Cardiac septum (tissue), 1 donor: ENCODE results near the gene DCTD. TPM values are rescaled to one million over a fixed set of nuclear protein-coding genes. Genes with fewer than 3 reads are reported as not detected.
A peak's percentile ranks its signal among the peaks of the same experiment; 100 is the strongest.

ENCODE experiments used
- DNase-seq: peaks from one replicate; pipeline ENCODE4 v3.0.0-alpha.2; 2020; ENCODE audit warnings: low spot score
- intact Hi-C: fragments of 100-400 bp; cut with DNase I; formaldehyde crosslinking; loops from one replicate; pipeline ENCODE4 v1.14.0; 2022
- long read RNA-seq: library from polyadenylated mRNA; unstranded; transcript quantifications from one replicate; pipeline ENCODE4 v2.0.0, GENCODE V29; 2021
- total RNA-seq: library from RNA; stranded (reverse); fragmentation: NEBNext Ultra II Directional; extraction: Animal tissue kit (Norgen Biotek cat#: 25700); gene quantifications from one replicate; pipeline ENCODE4 v1.2.1, GENCODE V29; 2021
- donor health status: DM: no; HTN: no; CAD: no.

Gene DCTD
- total RNA-seq, result 49.6 TPM
- long read RNA-seq, transcript DCTD-213 (7 exons, 794 nt), result minor isoform, 5 of 43 reads
- long read RNA-seq, transcript DCTD-202 (6 exons, 1,972 nt), result minor isoform, 6 of 43 reads
- long read RNA-seq, transcript DCTD-201 (6 exons, 1,931 nt), result major isoform, 21 of 43 reads
- long read RNA-seq, partial matches to known transcripts, result 3 of 43 reads
- long read RNA-seq, other reads (novel, unspliced or antisense), result 7 of 43 reads

DNA sequence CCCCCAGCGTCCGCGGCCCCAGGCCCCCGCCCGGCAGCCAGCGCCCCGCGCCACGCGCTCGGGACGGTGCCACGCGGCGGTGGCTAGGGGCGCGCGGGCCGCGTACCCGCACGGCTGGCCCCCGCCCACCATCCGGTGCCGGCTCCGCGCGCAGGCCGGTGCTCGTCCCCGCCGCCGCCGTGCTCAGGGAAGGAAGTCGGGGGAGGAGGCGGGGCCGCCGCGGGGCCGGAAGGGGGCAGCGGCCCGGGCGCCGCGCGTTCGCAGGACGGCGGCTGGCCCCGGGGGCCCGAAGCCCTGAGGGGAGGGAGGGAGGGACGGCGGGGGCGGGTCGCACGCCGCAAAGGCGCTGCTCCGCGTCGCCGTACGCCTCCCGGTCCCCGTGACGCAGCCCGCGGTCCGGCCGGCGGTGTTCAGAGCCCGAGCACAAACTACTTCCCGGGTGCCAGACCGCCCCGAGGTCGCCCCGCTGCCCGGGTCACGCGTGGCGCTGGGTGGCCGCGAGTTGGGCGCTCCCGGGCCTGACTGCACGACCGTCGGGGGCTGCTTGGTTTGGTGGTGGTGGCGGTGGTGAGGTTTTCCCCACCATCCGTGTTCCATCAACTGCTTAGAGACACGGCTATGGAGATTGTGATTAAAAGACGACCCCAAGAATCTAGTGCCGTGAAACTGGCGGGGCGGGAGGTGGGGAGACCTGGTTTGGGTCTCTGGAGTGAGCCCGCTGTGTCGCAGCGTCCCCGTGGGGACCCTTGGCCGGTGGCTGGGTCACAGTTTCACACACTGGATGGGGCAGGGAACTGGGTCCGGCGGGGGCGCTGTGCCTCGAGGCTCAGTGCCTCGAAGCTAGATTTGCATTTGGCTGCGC lies at the start of gene DCTD:
Gene DCTD (minus strand): TSS at position 205 of the 862 bp plus-strand sequence. CDS start 1,818 bp downstream, outside the sequence.
- intact Hi-C loops, result no loop called here
- peak; percentile 86 for DNase-seq

DNA sequence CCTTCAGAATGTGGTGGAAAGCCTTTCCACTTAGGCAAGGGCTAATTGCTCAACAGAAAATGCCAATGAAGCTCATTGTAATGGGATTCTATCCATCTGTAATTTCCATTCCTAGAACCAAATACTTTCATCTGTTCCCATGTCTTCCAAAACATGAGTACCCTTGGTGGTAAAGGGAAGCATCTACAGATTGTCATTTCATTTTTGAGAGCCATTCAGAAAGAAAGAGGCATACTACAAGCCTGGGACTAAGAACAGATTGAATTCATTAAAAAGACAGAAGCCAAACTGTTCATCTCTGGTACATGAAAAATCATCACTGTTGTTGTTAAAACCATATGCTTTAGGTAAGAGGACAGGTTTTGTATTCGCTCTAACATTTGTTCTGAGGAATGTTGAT lies 43.6 kb upstream of the DCTD start:
- DNase-seq, result no peak
- intact Hi-C loops, result no loop called here

DNA sequence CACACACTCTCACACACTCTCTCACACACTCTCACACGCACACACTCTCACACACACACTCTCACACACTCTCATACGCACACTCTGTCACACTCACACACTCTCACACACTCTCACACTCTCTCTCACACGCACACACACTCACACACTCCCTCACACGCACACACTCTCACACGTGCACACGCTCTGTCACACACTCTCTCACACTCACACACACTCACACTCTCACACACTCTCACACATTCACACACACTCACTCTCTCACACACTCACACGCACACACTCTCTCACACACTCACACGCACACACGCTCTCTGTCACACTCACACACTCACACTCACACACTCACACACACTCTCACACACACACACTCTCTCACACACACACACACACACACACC lies 43.0 kb upstream of the DCTD start:
- DNase-seq, result no peak
- intact Hi-C loops, result no loop called here

DNA sequence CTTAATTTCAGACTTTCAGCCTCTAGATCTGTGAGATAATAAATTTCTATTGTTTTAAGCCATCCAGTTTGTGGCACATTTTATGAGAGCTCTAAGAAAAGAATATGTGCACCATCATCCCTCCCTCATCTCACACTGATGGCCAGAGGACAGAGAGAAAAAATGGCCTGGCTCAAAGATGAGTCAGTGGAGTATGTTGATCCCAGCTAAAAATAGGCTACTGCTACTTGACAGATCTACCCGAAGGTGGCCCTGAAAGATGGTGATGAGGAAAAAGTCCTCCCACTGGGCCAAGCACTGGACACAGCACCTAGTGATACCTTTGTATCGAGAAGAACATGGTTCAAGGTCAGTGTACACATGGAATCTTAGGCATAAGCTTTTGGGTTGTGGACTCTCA lies 38.2 kb upstream of the DCTD start:
- intact Hi-C loops, result no loop called here
- no peak for DNase-seq

DNA sequence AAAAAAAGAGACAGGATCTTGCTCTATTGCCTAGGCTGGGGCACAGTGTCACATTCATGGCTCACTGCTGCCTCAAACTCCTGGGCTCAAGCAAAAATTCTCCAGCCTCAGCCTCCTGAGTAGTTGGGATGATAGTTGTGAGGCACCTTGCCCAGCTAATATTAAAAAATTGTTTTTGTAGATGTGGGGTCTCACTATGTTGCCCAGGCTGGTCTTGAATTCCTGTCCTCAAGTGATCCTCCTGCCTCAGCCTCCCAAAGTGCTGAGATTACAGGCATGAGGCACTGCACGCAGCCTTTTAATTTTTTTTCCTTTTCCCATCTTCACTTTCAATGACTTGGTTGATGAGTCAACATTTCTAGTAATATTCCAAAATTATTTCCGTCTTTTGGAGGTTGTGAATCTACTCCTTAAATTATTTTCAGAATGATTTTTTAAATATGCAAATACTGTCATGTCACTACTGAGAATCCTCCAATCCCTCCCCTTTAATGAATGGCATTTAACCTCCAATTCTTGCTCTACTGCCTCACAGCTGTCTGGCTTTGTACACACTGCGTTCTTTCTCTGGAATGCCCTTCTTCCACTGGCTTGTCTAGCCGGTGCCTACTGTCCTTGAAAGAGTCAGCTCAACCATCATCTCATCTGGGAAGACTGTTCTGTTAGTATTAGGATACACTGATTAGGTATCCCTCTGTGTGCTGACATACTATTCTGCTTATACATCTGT lies 27.5 kb upstream of the DCTD start:
- intact Hi-C loops, result no loop called here
- no peak for DNase-seq

DNA sequence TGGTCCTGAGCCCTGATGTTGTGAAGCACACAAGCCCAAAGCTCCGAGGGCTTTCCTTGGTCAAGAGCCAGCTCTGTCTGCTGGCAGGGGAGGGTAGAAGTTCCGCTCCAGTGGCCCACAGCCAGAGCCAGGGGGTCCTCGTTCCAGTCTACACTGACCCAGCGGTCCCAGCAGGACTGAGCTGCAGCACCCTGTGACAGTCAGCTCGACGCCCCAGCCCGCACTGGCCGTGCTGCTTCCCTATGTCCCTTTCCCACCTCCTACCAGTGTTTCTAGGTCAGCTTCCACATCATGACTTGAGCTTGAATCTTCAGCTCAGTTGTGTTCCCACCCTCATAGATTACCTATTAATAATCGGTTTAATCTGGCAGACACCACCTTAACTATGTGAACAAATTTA lies 22.5 kb upstream of the DCTD start:
- intact Hi-C loops, result loop anchor here (2.0 to 5.0 kb wide), 2 partner anchors 323 to 468 kb away; no protein-coding TSS in a partner anchor
- no peak for DNase-seq

DNA sequence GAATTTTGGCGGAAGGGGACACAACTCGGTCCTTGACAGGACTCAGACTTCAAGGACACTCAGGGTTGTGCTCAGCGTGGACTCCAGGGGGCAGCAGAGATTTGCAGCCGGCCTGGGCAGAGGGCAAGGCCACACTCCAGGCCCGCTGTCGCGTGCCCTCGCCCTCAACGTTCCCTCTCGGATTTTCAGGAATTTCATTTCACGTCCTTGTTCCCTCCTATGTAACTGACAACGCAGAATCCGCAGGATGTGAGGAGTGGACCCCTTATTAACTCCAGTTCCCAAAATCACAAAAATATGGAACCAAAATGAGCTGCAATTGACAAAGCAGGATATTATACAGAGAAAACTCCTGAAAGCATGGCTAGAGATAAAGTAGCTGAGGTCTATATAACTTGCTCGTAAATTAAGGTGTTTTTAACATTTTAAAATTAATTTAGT lies 21.0 kb upstream of the DCTD start:
- DNase-seq, result peak; percentile 82
- intact Hi-C loops, result loop anchor here (2.0 to 5.0 kb wide), 2 partner anchors 325 to 469 kb away; no protein-coding TSS in a partner anchor

DNA sequence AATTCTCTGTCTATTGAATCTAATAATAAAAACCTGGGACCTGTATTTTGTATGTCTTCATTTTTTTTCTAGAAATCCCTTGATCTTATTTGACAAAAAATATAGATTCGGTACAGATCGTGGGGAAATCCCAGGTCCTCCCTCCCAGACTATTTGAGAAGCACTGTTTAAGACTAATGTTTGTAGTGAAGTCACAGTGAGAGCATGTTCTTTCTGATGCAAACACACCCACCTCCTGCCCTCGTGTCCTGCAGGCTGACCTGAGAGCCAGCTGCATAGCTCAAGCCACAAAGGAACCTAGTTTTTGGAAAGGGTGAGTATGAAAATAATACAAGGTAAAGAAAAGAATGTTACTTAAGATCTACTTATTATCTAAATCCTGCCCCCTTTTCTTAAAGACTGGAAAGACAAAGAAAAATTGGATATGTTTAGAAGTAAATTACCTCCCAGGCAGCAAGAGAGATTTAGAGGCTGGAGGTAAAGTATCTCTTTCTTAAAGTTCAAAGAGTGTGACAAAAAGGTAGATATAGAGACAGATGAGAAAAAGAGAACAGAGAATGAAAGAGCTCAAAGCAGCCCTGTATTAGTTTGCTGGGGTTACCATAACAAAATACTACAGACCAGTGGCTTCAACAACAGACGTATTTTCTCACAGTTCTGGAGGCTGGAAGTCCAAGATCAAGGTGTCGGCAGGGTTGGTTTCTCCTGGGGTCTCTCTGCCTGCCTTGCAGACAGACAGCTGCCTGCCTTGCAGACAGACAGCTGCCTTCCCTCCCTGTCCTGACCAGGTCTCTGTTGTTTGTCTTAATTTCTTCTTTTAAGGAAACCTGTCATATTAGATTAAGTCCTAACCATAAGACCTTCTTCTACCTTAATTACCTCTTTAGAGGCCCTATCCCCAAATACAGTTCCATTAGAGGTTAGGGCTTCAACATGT lies 20.4 kb upstream of the DCTD start:
- no peak for DNase-seq
- intact Hi-C loops, result loop anchor here (2.0 to 5.0 kb wide), 2 partner anchors 325 to 470 kb away; no protein-coding TSS in a partner anchor

DNA sequence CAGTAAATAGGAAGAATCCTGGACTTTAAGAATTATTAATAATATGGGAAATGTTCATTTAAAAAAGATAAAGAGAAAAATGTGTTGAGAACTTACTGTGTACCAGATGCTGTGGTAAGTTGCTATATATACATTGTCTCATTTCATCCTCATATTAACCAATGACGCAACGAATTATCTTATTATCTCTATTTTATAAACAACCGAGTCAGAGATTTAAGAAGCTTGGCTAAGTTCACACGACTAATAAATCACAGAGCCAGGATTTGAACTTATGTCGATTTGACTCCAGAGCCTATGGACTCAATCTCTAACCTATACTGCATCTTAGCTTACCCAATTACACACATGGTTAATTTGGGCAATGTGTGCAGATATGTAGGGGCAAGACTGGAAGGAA lies 15.5 kb upstream of the DCTD start:
- intact Hi-C loops, result no loop called here
- DNase-seq, result no peak

DNA sequence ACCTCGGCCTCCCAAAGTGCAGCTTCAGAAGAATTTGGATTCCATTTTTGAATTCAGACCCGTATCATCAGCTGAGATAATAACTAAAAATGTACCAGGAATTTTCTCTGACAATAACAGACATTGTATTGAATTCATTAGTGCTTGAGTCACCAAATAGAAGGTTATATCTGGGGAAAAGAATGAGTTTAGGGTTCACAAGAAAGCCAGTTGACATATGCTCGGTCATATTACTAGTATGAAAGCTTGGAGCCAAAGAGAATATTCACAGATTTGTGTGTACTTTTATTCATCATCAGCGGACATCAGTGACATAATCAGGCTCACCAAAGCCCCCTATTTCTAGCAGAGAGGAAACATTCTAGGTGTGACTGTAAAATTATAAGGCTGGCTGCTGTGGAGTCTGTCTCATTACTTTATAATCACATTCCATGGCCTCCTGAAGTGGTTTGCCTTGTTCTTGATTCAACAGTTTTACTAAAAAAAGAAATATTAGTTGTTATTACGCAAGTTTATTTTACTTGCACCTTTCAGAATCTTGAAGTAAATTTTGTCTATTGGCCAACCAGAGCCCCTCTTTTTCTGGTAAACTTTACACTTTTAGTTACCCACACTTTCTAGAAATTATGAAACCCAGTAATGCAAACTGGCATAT lies 14.6 kb upstream of the DCTD start:
- no peak for DNase-seq
- intact Hi-C loops, result no loop called here

DNA sequence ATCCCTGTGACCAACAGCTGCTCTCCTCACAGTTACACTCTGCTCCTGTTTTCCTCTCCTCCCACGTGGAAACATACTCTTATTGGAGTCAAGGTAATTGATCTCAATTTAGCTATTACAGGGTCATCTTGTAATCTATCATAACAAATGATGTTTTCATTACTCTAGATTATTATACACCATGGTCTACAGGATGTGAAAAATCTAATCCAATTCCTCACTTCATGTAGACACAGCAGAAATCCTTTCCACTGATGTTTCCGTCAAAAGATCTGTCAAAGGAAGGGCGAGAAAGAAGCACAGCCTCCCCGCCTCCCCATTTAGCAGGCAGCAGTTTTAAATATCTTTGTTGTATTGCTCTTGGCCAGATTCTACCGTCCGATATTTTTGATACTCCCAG lies 13.7 kb upstream of the DCTD start:
- no peak for DNase-seq
- intact Hi-C loops, result no loop called here

DNA sequence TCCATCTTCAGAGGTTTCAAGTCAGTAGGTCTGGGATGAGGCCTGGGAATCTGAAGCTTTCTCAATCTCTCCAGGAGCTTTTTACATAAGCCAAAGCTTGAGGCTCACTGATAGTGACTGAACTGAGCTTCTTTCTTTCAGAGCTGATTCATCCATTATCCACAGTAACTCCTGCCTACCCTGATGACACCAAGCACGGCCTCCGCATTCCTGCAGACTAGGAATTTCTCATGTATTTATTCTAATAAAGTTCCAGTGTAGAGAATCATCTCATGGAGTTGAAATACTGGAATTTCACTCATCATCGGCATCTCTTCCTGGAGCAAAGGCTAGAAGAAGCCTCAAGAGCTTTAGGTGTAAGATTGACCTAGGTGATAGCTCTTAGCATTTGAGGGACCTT lies 12.1 kb upstream of the DCTD start:
- intact Hi-C loops, result no loop called here
- DNase-seq, result no peak

DNA sequence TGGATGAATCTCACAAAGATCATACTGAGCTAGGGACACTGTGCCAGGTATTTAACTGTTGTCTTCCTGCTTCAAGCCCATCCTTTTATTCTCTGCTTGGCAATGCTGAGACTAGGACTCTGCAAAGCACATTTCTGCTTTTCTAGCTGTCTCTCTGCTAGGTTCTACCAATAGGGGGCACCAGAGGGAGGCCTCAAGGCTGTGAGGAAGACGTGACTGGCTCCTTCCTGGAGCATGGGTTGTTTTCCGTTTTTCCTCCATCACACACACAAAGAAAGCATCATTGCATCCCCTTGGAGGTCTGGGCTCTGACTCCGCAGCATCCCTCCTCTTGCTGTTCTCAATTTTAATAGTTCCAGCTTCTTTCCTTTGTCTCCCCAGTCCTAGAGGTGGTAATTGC lies 10.9 kb upstream of the DCTD start:
- DNase-seq, result no peak
- intact Hi-C loops, result no loop called here

DNA sequence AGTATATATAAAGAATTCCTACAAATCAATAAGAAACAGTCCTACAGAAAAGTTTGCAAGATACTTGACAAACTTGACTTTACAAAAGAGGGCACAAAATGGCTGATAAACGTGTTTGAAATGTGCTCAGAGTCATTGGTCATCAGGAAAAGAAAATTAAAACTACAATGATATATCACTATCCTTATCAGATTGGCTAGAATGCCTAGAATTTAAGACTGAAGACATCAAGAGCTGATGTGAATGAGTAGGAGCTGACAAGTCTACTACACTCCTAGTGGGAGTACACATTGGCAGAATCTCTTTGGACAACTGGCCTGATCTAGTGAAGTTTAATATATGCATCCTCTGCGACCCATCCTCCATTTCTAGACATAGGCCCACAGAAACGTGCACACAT lies 10.3 kb upstream of the DCTD start:
- no peak for DNase-seq
- intact Hi-C loops, result no loop called here

DNA sequence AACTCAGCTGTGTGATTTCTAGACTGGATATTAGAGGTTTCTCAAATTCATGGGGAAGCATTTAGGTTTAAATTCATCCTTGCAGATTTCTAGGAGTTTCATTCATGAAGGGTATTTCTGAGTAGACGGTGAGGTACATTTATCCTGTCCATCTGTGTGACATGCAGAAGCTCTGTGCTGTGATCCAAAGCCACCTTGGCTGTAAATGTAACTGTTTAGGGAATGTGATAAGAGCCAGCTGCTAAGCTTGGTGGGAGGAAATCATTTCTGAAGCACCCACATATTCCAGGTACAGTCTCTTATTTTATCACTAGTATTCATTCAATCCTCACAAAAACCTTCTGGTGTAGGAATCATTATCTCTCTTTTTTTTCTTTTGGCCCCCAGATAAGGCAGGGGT lies 8.7 kb upstream of the DCTD start:
- DNase-seq, result no peak
- intact Hi-C loops, result no loop called here

DNA sequence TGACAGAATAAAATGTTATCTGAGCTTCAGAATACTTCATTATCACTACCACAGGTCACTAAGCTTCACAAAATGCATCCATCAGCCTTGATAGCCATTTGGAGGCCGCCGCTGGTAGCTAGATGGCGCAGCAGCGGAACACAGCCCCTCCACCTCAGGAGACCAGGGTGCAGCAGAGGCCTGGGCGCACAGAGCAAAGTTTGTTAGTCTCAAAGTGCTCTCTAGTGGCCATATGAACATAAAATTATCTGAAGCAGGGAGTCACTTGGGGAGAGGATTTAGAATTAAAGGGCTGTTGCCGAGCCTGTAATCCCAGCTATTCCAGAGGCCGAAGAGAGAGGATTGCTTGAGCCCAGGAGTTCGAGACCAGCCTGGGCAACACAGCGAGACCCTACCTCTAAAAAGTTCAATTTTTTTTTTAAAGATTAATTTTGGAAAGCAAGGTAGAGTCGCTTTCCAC lies 8.1 kb upstream of the DCTD start:
- DNase-seq, result no peak
- intact Hi-C loops, result no loop called here

DNA sequence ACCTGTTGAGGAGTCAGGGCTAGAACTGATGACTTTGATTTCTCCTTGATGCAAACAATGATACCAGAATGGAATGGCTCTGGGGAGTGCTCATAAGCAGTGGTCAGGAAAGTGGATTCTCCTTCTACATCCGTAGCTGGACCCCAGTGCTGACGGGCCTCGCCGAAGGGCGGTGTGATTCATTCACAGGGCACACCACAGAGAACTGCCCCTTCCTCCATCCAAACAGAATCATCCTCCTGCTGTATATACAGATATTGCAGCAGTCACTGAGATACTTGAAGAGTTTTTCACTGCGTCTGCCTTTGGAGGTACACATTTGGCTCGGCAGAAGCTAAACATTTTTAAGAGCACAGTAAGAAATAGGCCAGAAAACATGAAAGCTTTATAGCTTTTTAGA lies 7.3 kb upstream of the DCTD start:
- DNase-seq, result no peak
- intact Hi-C loops, result no loop called here

DNA sequence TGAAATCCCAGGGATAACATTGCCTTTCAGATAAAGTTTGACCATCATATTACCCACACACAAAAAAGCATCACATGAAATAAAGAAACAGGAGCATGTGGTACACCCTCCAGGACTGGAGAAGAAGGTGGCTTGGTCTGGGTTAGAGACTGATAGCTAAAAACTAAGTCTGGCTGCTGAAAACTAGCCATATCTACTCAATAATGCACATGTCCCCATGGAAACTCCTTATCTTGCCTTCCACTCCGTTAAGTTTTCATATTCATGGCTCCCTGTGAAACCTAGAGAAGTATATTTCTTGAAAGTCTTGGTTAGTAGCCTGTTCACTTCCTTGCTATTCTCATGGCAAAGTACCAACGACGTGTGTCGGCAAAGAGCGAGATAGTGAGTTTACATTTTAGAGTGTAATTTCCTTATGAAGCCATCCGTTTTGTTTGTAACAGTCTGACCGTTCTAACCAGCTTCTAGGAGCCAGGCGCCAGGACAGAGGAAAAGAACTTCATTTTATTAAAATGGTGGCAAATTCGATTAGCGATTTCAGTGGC lies 6.7 kb upstream of the DCTD start:
- DNase-seq, result no peak
- intact Hi-C loops, result no loop called here
